Hepatocyte (in vitro differentiated cells): ENCODE data around the gene NPTX1.

Experiments
- CTCF ChIP-seq: fragments of 200-600 bp; sonication (generic); IDR thresholded peaks from 2 replicates; pipeline ENCODE4 v1.5.1; 2016; ENCODE audit warnings: antibody characterized with exemption, mild to moderate bottlenecking; ENCODE audit not compliant: poor library complexity
- EZH2 ChIP-seq: fragments of 200-600 bp; sonication (generic); IDR thresholded peaks from 2 replicates; pipeline ENCODE4 v1.6.1; 2016; ENCODE audit warnings: antibody characterized with exemption, mild to moderate bottlenecking, borderline replicate concordance
- EZH2phosphoT487 ChIP-seq: fragments of 200-600 bp; sonication (generic); IDR thresholded peaks from one replicate; pipeline ENCODE4 v1.6.1; 2018; ENCODE audit warnings: antibody characterized with exemption, mild to moderate bottlenecking, low read depth, moderate library complexity; ENCODE audit not compliant: unreplicated experiment, severe bottlenecking

- TF ChIP-seq CTCF (no peak), EZH2phosphoT487 (no peak), EZH2 (no peak)
These were observed 10.3 kb upstream of the NPTX1 start for GRCh38 chr17:80486692-80487091.
